DLD1 (cell line): ENCODE data around the gene CRYBA2.

ENCODE experiments used
- in situ Hi-C: cut with HindIII; loops from 2 replicates; pipeline ENCODE4 v1.10.0; 2017; ENCODE audit warnings: low sequenced_read_pairs

Gene CRYBA2

GRCh38 chr2:218983263-218983933 lies 9.8 kb downstream of the CRYBA2 start:
- in situ Hi-C loops: no loop called here

GRCh38 chr2:218982586-218983262 lies 10.5 kb downstream of the CRYBA2 start:
- in situ Hi-C loops: no loop called here

DNA sequence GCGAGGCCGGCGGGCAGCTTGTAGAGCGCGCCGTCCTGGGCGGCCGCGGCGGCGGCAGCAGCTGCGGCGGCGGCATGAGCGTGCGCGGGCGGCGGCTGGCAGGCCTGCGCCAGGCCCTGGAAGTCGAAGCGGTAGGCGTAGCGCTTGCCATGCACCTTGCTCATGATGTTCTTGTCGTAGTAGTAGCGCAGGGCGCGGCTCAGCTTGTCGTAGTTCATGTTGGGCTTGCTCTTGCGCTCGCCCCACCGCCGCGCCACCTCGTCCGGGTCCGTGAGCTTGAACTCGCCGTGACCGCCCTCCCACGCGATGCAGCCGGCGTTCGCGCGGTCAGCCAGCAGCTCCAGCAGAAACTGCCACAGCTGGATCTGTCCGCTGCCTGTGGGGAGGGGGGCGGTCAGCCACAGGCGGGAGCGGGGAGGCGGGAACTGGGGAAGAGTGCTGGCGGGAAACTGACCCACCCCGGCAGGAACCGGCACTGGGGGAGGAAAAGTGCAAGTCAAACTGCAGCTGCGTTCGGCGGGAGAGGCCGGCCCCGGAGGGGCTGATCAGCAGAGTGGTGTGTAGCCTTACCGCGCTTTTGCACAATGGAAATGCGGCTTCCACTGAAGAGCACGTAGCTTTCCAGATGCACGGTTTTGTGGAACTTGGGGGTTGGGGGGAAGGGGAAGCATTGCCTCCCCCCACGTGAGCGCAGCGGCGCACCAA lies 11.2 kb downstream of the CRYBA2 start:
- in situ Hi-C loops: no loop called here

DNA sequence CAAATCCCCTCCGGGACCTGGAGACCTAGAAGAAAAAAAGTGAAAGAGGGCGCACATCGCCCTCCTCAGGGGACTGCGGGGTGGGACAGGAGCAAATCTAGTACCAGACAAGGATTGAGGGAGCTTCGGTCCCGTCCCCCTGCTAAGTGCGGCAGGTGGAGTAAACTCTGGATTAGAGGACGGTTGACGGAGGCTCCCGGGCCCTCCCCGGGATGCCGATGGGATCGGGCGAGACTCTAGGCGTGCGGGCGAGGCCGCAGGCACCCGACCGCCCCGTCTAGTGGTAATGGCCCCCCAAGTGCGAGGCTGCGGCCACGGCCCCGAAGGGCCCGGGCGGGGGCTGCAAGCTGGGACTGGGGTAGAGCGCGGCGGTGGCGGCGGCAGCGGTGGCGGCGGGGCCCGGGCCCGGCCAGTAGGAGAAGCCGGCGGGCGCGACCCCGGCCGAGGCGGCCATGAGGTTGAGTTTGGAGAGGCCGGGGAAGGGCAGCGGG lies 11.8 kb downstream of the CRYBA2 start:
- in situ Hi-C loops: no loop called here

- in situ Hi-C loops: no loop called here
Observed at GRCh38 chr2:218980735-218981389, 12.4 kb downstream of the CRYBA2 start.

DNA sequence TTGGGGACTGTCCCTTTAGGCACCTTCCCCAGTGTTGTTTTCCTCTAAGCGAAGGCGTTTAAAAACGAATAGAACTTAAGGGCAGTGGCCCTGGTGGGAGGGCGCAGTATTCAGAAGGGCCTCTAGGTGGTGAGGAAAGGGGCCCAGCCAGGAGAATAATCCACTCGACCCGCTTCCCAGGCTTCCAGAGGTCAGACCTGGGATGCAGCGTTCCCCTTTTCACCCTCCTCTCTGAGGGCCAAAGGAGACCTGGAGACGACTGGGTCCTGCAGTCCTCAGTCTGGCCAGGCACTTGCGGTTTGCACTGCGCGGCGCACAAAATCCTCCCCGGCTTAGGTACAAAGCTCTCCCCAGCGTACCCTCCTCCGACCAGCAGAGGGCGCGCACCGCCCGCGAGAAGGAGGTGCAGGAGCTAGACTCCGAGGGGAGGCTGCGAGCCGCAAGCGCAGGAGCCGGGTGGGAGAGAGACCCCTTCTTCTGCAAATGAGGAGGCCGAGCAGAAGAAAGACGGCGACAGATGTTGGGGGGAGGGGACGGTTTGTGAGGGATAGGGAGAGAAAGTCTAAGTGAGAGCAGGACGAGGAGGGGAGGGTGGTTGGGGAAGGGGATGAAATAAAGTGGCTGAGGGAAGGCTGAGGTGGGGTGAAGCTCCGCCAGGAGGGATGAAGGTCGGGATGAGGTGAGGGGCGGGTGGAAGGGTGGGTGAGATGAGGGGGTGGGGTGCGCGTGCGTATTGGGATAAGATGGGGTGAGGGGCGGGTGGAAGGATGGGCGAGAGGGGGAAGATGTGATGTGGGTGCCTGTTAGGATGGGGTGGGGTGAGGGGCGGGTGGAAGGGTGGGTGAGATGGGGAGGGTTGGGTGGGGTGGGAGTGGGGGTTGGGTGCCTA lies 13.1 kb downstream of the CRYBA2 start:
- in situ Hi-C loops: no loop called here

DNA sequence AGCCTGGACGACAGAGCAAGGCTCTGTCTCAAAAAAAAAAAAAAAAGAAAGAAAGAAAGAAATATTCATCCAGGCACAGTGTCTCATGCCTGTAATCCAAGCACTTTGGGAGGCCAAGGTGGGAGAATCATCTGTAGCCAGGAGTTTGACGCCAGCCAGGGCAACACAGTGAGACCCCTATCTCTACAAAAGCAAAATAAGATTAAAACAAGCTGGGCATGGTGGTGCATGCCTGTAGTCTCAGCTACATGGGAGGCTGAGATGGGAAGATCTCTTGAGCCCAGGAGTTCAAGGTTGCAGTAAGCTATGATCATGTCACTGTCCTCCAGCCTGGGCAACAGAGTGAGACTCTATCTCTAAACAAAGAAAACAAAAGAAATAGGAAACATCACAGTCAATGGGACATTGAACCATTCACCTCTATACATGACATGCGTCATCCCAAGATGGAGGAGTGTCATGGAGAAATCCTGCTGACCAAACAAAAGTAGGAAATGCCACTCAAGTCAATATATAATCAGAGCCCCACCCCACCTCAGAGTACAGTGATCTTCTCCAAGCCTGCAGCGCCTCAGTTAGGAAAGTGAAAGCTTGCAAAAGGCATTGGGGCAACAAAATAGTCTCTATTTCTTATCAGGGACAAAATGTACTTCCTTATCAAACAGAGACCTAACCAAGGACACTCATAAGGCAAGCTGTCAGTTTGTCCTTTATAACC lies 18.0 kb downstream of the CRYBA2 start:
- in situ Hi-C loops: no loop called here

DNA sequence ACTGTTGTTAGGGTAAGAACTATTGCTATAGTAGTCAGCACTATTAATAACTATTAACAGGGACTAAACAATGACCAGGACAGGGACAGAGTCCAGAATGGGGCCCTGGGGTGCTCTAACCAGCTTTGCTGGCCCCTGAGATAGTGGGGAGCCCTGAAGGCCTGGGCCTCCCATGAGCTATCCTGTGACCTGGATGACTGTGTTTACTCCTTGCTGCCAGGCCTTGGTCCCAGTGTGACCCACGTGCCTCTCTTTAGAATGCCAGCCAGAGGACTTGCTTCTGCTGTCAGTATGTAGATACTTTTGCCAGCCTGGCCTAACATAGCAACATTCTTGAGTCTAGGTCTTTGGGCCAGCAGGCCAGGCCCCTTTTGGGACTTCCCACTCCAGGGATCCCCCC lies 22.3 kb downstream of the CRYBA2 start:
- in situ Hi-C loops: no loop called here

- in situ Hi-C loops: no loop called here
Observed at GRCh38 chr2:218964041-218964771, 29.0 kb downstream of the CRYBA2 start.

DNA sequence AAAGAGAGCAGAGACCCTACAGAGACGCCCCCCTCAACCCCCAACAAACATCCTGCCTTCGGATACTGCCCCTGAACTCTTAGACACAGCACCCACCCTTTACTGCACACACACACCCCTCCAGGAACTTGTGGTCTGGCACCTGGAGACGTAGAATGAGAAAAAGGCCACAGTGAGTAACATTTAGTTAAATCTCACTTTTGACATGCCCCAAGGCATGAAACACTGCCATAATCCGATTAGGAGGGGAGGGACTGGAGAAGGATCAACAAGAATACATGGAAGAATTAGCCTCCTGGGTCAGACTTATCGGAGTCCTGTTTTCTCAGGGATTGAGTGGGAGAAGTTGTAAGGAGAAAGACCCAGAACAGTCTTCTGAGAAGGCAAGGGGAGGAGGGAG lies 29.6 kb downstream of the CRYBA2 start:
- in situ Hi-C loops: no loop called here

- in situ Hi-C loops: no loop called here
Observed at GRCh38 chr2:218962859-218963492, 30.2 kb downstream of the CRYBA2 start.

- in situ Hi-C loops: no loop called here
Observed at GRCh38 chr2:218961651-218962570, 31.3 kb downstream of the CRYBA2 start.

DNA sequence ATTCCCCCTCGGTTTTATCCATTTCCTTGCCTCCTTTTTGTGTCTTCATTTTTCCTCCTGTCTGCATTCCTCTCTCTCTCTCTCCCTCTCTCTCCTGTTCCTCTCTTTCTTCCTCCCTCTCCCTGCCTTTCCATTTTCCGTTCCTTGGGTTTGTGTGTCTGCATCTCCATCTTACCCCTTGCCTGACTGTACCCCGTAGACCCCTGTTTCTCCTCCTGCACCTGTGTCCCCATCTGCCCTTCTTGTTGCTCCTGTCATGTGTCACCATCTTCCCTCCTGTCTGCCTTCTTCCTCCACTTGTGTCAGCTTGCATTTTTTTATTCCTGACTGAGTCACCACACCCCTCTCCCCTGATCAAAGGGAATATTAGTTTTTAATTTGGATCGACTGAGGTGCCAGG lies 32.0 kb downstream of the CRYBA2 start:
- in situ Hi-C loops: no loop called here

DNA sequence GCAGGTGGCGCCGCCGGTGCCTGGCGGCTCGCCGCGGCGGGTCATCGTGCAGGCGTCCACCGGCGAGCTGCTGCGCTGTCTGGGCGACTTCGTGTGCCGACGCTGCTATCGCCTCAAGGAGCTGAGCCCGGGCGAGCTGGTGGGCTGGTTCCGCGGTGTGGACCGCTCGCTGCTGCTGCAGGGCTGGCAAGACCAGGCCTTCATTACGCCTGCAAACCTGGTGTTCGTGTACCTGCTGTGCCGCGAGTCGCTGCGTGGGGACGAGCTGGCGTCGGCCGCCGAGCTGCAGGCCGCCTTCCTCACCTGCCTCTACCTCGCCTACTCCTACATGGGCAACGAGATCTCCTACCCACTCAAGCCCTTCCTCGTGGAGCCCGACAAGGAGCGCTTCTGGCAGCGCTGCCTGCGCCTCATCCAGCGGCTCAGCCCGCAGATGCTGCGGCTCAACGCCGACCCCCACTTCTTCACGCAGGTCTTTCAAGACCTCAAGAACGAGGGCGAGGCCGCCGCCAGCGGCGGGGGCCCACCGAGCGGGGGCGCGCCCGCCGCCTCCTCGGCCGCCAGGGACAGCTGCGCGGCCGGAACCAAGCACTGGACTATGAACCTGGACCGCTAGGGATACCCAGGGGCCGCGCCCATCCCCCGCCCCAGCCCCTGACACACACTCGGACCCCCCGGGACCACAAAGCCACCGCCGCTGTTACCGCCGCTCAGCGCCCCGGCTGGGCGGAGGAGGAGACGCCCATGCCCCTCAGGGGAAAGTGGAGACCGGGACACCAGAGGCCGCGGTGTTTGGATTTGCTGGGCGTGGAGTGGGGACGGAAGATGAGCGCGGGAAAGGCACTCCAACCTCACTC lies 32.7 kb downstream of the CRYBA2 start:
- in situ Hi-C loops: no loop called here

- in situ Hi-C loops: loop anchor here (5.0 kb wide), 1 partner anchor 53 kb away; no protein-coding TSS in a partner anchor
Observed at GRCh38 chr2:218959761-218960308, 33.4 kb downstream of the CRYBA2 start.

GRCh38 chr2:218959141-218959731 lies 34.0 kb downstream of the CRYBA2 start, which contains the start of gene CDK5R2:
CDK5R2 (plus strand) TSS chr2:218959666; CDS start chr2:218959821, 155 bp downstream.
- in situ Hi-C loops: loop anchor here (5.0 kb wide), 1 partner anchor 52 kb away; no protein-coding TSS in a partner anchor
